ENCODE data around the gene ORC1. TPM values are rescaled to one million over a fixed set of nuclear protein-coding genes. Genes with fewer than 3 reads are reported as not detected.

Gene ORC1
- total RNA-seq, 4 donors from 2014 or later, result 0.12 to 0.72 (median 0.57) TPM

DNA sequence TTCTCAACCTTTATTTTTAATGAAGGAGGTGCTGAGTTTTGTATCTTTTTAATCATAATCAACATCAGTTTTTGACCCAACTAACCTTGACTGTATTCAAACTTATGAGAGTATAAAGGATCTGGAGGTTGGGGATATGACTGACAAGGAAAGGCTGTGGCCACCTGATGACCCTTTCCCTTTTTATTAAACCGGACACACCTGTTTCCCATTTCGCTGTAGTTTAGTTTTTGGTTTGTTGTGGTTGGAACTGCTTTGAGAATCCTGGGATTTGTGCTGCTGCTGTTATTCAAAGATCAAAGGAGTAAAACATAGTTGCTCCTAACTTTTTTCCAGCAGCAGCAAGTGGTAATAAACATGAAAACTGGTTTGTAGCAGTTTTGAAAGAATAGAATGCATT is 12.6 kb upstream of the ORC1 start:
- ATAC-seq, result no peak
- peaks cover 0 to 95% of the 10 kb centered on the region in 2 donors for H3K36me3 ChIP-seq
- TF ChIP-seq POLR2AphosphoS5 (IDR thresholded peaks at IDR 0.05), result no peak
- TF ChIP-seq EP300 (IDR thresholded peaks at IDR 0.05), result no peak
- TF ChIP-seq CTCF (IDR thresholded peaks at IDR 0.05), result no peak
- TF ChIP-seq POLR2A (IDR thresholded peaks at IDR 0.05), result no peak
- no peak overlapping the region for H3K27ac ChIP-seq
- H3K4me3 ChIP-seq, result no peak overlapping the region
- 74 to 83% methylated on average over 2 of the region's 2 CpGs for WGBS, 2 donors (ENCODE audit: low coverage in 1 of 2)
- H3K4me1 ChIP-seq, result no peaks in the 10 kb centered on the region
- H3K27me3 ChIP-seq, result no peaks in the 10 kb centered on the region
- H3K9me3 ChIP-seq, result no peaks in the 10 kb centered on the region

- no peak for ATAC-seq
- TF ChIP-seq POLR2A (IDR thresholded peaks at IDR 0.05) (no peak), CTCF (IDR thresholded peaks at IDR 0.05) (no peak), EP300 (IDR thresholded peaks at IDR 0.05) (no peak), POLR2AphosphoS5 (IDR thresholded peaks at IDR 0.05) (no peak)
- H3K4me3 ChIP-seq, result no peak overlapping the region
- no peaks in the 10 kb centered on the region for H3K9me3 ChIP-seq
- peaks cover 0 to 100% of the 10 kb centered on the region in 2 donors for H3K36me3 ChIP-seq
- H3K4me1 ChIP-seq, result no peaks in the 10 kb centered on the region
- no peaks in the 10 kb centered on the region for H3K27me3 ChIP-seq
- no peak overlapping the region for H3K27ac ChIP-seq
These were observed 10.7 kb upstream of the ORC1 start for GRCh38 chr1:52414942-52415341.

DNA sequence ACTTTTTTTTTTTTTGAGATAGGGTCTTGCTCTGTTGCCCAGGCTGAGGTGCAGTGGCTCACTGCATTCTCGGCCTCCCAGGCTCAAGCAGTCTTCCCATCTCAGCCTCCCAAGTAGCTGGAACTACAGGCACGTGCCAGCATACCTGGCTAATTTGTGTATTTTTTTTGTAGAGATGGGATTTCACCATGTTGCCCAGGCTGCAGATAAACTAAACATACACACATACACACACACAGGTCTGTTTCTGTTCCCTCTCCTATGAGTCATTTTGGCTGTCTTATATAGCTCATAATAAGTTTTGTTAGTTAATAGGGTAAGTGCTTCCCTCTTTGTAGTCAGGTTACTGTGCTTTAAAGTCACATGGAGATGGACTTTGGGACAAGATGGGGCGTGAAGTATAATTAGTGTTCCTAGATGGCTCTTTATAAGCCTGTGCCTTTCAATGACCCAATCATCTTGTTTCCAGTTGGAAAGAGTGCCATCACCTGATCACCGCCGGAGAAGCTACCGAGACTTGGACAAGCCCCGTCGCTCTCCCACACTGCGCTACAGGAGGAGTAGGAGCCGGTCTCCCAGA is 9.3 kb upstream of the ORC1 start:
- H3K27ac ChIP-seq, result no peak overlapping the region
- no peak for ATAC-seq
- WGBS, 2 donors (ENCODE audit: low coverage in 1 of 2), result 78 to 97% methylated on average over 5 to 7 of the region's 10 CpGs
- H3K9me3 ChIP-seq, result no peaks in the 10 kb centered on the region
- no peaks in the 10 kb centered on the region for H3K4me1 ChIP-seq
- H3K27me3 ChIP-seq, result no peaks in the 10 kb centered on the region
- TF ChIP-seq CTCF (IDR thresholded peaks at IDR 0.05) (no peak), POLR2A (IDR thresholded peaks at IDR 0.05) (no peak), POLR2AphosphoS5 (IDR thresholded peaks at IDR 0.05) (no peak), EP300 (IDR thresholded peaks at IDR 0.05) (no peak)
- no peak overlapping the region for H3K4me3 ChIP-seq
- peaks cover 0 to 100% of the 10 kb centered on the region in 2 donors for H3K36me3 ChIP-seq

DNA sequence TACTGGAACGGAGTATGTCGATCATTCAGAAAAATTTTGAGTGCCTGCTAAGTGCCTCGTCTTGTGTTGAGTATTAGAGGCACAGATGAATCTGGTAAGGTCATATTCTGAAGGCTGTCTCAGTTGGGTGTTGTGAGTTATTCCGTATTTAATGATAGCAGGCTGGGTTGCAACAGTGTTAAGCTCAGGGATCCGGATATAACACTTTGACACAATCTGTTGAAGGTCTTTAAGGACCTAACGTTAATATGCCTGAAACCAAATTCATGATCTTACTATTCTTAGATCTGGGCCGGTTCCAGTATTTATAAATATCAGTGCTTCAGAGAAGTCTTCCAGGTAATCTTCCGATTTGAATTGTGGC is 734 bp upstream of the ORC1 start:
- TF ChIP-seq POLR2AphosphoS5 (IDR thresholded peaks at IDR 0.05) (no peak), EP300 (IDR thresholded peaks at IDR 0.05) (no peak), POLR2A (IDR thresholded peaks at IDR 0.05) (no peak), CTCF (IDR thresholded peaks at IDR 0.05) (no peak)
- Histone ChIP-seq H3K27ac (peak overlapping the region; percentile 86 to 94 (median 88)), H3K27me3 (no peaks in the 10 kb centered on the region), H3K4me1 (peaks cover 0 to 35% (median 8%) of the 10 kb centered on the region in 3 donors), H3K9me3 (no peaks in the 10 kb centered on the region), H3K4me3 (peak overlapping the region; percentile 77 to 96), H3K36me3 (peaks cover 0 to 41% of the 10 kb centered on the region in 2 donors)
- ATAC-seq, result no peak
- 3 to 5% methylated on average over 4 to 5 of the region's 8 CpGs for WGBS, 2 donors (ENCODE audit: low coverage in 1 of 2)

DNA sequence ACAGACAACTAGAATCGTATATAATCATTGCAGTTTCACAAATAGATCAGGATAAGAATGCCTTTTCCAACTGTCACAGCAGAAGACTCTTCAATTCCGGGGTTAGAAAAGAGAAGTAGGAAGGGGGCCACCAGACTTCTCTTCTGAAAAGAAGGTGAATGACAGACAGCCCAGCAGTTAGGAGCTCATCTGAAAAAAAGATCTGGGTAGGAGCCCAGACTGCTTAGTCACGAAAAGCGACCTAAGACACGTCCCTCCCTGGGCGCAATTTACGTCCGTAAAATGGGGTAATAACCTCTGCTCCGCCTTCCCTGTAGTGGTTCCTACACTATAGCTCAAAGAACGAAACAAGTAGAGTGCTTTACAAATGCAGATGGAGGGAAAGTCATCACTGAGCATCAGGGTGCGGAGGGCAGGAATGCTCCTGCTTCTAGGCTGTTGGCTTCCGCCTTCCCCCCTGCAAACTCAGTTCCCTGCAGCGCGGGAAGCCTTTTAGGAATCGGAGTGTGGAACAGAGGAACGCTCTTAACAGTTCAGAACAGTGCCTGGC is 582 bp downstream of the ORC1 start:
- peak; percentile 10 for ATAC-seq
- Histone ChIP-seq H3K4me3 (peak overlapping the region; percentile 77 to 96), H3K9me3 (no peaks in the 10 kb centered on the region), H3K27me3 (no peaks in the 10 kb centered on the region), H3K27ac (peak overlapping the region in 3 of 4 donors; percentile 86 to 94 (median 90)), H3K36me3 (peaks cover 0 to 28% of the 10 kb centered on the region in 2 donors), H3K4me1 (peaks cover 0 to 35% (median 8%) of the 10 kb centered on the region in 3 donors)
- TF ChIP-seq POLR2A (IDR thresholded peaks at IDR 0.05) (no peak), POLR2AphosphoS5 (IDR thresholded peaks at IDR 0.05) (no peak), EP300 (IDR thresholded peaks at IDR 0.05) (no peak), CTCF (IDR thresholded peaks at IDR 0.05) (no peak)
- WGBS, 2 donors (ENCODE audit: low coverage in 1 of 2), result 0 to 2% methylated on average over 9 to 11 of the region's 16 CpGs
